H1 (cell line): ENCODE results near the gene AP3B2. TPM values are rescaled to one million over a fixed set of nuclear protein-coding genes. Genes with fewer than 3 reads are reported as not detected.

Experiments used
- FOSL1 ChIP-seq: IDR thresholded peaks from 2 replicates; pipeline ENCODE4 v1.6.1; 2011; ENCODE audit warnings: mild to moderate bottlenecking, low read depth, low read length, moderate library complexity; ENCODE audit not compliant: insufficient read depth
- JUND ChIP-seq: IDR thresholded peaks from 2 replicates; pipeline ENCODE4 v1.6.1; 2011; ENCODE audit warnings: mild to moderate bottlenecking, improper control_type of control experiment, low read length
- SRF ChIP-seq: IDR thresholded peaks from 2 replicates; pipeline ENCODE4 v1.6.1; 2011; ENCODE audit warnings: mild to moderate bottlenecking, low read depth, low read length, moderate library complexity
- polyA plus RNA-seq, 7 experiments: library from polyadenylated mRNA; depleted of rRNA in 3 of 7; stranded (reverse) in 5 of 7; unstranded in 2 of 7; fragments of >200 nt in 5 of 7; fragments of 200-250 nt in 2 of 7; gene quantifications; 1 replicate in 5 of 7; 2 replicates in 1 of 7; 4 replicates in 1 of 7; pipeline versions ENCODE4 v1.2.1 to v1.2.3, GENCODE V29; 2011 to 2013; ENCODE audit warnings: missing spikeins in 2 of 7, mixed read lengths in 2 of 7
- total RNA-seq: library from RNA; stranded (reverse); fragmentation: NEBNext Ultra II Directional; extraction: Animal tissue kit (Norgen Biotek cat#: 25700); gene quantifications from 2 replicates; pipeline ENCODE4 v1.2.1, GENCODE V29; 2021

The AP3B2 gene
- total and polyA plus RNA-seq, 2 of the 8 experiments (the other 6 are each of a cell fraction or from before 2014, with no cell fraction given): 21.8 to 25.7 TPM

GRCh38 chr15:82650046-82650670 lies 59.5 kb downstream of the AP3B2 start (continued):
- TF ChIP-seq JUND (no peak), FOSL1 (no peak), SRF (no peak)
